HG03432 (cell line): ENCODE results near the gene KIF21A.

Source experiments
- ATAC-seq: cut with Tn5 transposase; IDR thresholded peaks from one replicate; pipeline ENCODE4 v1.9.1; 2021; ENCODE audit warnings: mild to moderate bottlenecking, moderate library complexity; ENCODE audit not compliant: unreplicated experiment

KIF21A gene

DNA sequence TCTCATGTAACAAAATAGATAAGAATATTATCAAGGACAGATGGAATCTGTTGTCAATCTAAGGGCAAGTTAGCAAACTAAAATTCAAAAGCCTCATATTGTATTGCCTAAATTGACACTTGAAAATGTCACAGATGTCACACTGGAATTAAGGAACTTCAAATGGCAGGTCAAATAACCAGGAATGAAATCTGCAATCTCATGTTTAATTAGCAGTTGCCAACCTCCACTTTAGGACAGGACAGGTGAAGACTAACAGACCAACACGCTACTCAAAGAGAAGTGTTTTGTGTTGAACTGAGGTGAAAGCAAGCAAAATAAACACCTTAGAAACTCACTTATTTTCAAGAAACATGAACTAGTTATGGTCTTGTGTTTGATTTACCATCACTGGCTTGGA lies 11.1 kb downstream of the KIF21A start:
- no peak for ATAC-seq

DNA sequence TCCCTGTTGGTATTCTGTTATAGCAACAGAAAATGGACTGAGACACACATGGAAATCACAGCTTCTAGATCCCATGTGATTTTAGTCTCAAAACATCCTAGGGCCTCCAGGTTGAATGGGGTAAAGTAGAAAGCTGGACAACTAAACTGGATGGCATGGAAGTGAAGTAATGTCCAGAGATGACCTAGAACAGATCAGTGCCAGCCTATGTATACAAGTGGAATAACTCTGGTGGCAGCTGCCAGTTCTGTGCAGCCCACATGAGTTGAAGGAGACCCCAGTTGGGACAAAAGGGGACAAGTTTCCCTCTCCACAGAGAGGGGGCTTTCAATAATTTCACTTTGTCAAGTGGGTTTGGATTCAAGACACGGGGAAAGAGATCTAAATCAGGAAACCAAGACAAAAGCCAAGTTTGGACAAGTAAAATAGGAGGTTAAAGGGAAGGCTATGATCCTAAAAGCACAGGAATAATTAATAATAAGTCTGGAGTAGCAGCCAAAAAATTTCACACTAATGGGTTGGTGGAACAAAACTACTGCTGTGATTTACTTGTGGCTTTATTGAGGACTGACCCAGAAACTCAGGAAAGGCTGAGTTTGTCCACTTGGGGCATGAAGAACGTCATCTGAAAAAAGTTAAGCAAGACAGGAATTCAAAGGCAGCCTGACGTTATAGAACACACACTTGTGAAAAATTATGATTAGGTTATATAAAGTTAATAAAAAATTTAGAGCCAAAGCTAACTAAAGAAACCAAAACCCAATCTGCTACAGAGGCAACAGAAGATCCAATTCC lies 11.7 kb downstream of the KIF21A start:
- no peak for ATAC-seq

DNA sequence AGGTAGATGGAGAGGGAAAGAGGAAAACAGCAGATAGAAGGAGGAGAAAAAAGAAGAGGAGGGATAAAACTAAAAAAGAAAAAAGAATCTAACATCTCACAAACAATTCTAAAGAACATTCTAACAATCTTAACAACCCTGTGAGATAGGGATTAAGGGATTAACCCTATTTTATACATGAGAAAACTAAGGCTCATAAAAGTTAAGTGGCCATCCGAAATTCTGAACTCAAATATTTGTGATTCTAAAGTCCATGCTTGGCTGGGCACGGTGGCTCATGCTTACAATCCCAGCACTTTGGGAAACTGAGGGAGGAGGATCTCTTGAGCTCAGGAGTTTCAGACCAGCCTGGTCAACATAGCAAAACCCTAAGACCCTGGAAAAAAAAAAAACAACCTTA lies 13.1 kb downstream of the KIF21A start:
- ATAC-seq, result no peak

DNA sequence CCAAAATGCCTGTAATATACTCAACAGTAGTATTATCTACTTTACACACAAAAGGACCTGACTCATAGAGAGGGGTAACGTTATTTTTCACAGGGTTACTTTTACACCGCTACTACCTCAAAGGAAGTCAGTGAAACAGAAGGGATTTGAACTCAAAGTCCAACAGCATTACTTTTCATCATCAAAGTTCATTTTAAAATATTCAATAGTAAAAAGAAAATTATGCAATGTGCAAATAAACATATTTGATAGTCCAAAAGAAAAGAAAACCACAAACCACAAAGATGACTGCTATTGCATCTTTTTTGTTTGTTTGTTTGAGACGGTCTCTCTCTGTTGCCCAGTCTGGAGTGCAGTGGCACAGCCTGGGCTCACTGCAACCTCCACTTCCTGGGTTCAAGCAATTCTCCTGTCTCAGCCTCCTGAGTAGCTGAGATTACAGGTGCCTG lies 15.5 kb downstream of the KIF21A start:
- ATAC-seq, result no peak

DNA sequence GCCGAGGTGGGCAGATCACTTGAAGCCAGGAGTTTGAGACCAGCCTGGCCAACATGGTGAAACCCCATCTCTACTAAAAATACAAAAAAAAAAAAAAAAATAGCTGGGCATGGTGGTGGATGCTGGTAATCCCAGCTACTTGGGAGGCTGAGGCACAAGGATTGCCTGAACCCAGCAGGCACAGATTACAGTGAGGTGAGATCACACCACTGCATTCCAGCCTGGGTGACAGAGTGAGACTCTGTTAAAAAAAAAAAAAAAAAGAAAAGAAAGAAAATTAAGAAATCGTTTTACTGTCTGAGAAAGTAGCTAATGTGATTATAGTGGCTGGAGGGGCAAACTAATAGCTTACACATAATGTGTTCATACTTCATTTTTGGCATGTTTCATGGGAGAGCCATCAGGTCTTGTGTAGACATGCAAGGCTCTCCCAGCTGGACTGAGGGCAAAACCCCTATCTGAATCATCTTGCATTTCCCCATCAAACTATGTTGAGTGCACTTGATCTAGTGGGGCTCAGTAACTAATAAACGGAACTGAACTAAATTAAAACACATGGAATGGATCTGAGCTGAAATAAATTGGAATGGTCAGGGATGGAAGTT lies 16.2 kb downstream of the KIF21A start:
- no peak for ATAC-seq

- no peak for ATAC-seq
Measured at GRCh38 chr12:39420043-39420442, 22.9 kb downstream of the KIF21A start.

DNA sequence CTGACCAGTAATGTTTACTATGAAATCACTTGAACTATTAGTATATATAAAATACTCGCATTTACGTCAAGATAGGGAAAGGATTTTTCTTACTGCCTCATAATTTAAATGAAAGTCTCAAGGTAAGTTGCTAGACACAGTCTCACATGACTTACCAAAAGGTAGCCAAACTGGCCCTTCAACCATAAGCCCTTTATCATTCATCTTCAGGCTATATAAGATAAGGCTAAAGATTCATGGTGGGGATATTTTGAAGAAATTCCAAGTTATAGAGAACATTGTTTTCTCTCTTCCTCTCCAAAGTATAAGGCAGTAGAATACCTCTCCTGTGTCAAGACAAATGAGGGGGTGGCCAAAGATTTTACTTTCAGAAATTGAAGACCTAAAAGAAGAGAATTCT lies 23.4 kb downstream of the KIF21A start:
- ATAC-seq, result no peak

DNA sequence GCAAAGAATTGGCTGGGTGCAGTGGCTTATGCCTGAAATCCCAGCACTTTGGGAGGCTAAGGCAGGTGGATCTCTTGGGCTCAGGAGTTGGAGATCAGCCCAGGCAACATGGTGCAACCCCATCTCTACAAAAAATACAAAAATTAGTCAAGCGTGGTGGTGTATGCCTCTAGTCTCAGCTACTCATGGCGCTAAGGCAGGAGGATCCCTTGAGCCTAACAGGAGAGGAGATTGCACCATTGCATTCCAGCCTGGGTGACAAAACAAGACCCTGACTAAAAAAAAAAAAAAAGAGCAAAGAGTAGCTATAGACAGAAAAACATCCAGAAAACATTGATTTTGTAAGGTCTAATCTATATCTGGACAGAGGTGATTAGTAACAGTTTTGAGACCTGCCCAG lies 25.0 kb downstream of the KIF21A start:
- ATAC-seq, result no peak

DNA sequence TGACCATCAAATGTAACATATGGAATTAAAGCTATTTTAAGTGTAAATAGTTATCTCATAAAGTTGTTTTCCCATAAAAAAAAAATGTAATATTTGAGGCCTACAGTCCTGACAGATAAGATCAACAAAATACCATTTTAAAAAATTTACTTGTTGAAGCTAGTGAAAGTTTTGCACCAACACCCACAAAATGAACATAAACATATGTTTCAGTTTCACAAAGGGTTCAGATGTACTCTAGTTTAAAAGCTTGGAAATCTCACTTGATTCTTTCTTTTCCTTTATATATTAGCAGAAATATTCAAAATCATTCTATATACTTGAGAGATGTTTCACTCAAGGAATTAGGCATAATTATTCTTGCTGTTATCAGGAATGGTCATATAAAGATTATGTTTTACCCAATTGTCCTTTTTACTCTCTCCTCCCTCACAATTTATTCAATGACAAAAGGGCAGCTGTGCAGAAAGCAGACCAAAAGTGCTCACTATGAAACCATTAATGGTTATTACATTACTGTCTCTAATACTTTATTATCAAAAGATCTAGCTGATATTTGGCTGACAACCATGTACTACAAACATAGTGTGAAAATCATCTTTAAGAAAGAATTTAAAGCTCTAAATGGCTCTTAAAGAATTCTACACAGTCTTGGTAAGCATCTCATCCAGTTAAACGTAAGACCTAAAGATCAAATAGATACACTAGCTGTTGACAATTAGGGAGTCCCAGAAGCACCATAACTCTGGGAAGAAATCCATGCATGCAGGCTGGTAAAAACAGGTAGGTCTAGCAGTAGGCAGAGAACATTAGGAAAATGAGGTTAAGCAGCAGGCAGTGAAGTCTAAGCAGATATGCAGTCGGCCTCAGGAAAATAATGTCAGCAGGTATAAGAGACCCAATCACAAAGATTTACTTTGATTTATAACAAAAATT lies 28.8 kb downstream of the KIF21A start:
- ATAC-seq, result peak; percentile 57

DNA sequence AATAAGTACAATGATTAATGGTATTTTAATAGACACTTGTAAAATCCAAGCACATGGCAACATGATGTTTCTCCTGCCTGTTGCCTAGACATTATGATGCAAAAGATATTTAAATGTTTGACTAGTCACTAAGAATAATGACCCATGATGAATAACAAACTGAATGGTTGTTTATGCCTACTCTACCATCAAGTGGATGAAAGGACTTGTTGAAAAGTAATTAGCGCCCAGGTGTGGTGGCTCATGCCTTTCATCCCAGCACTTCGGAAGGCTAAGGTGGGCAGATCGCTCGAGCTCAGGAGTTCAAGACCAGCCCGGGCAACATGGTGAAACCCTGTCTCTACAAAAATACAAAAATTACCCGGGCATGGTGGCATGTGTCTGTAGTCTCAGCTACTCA lies 30.7 kb downstream of the KIF21A start:
- no peak for ATAC-seq

GRCh38 chr12:39406262-39406661 lies 36.7 kb downstream of the KIF21A start:
- no peak for ATAC-seq

DNA sequence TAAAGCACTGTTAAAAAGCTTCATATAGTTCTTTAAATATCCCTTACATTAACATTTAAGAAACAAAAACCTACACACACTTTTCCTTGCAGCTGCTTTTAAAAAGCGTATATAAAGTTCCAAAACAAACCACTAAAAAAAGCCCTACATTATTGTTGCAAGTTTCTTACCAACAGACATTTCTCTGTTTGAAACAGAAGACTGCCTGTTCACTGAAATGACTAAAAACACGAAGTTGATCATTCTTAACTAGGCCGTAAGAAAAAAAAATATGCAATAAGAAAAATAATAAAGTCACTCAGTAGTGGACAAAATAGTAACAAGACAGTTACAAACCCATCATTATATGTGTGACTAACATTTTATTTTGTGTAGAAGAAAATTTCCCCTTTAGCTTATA lies 37.3 kb downstream of the KIF21A start:
- no peak for ATAC-seq

- ATAC-seq, result no peak
Measured at GRCh38 chr12:39404000-39404399, 38.9 kb downstream of the KIF21A start.

GRCh38 chr12:39403376-39403775 lies 39.5 kb downstream of the KIF21A start:
- ATAC-seq, result no peak

DNA sequence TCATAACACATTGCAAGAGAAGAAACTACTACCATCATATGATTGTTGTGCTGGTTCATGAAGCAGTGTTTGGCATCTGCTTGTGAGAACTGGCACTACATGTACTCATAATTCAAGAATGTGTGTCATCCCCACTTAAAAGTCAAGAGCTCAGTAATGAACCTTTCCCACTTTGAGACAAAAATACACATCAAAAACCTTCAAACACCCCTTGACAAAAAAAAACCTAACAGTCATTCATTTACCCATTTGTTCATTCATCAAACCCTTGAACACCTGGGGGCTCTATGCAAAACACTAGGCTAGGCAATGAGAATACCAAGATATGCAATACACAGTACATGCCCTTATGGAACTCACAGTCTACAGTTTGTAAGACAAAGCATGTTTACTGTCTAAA lies 40.0 kb downstream of the KIF21A start:
- peak; percentile 60 for ATAC-seq

DNA sequence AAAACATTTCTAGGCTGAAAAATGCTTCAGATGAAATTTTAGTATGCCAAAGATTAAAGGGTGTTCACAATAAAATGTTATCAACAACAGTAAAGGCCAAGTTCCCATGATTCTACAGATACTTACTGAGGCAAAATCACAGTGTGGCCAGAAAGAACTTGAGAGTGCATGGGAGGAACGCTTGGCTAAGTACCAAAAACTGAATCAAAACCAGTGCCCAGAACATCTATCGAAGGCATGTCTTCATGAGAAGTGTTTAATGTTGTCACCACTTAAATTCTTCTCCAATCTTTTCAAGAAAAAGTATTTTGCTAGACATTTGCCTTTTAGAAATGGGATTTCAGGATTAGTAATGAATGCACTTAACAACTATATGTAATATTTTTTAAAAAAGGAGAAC lies 41.5 kb downstream of the KIF21A start:
- no peak for ATAC-seq

DNA sequence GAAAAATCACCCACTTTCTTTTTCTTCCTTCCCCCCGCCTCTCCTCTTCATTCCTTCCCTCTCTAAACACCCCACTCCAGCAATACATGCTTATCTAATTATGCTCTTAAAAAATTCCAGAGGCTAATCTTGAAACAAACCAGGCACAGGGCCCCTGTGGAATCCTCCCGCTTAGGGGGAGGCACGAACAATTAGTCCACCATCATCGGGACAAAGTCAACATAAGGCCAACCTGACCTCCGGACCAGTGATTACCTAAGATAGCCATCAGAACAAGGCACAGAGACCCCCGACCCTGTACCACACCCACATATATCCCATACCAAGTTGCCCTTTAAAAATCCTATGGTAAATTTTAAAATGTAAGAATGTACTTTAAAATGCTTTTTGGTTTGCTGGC lies 47.1 kb downstream of the KIF21A start:
- no peak for ATAC-seq

GRCh38 chr12:39393890-39394289 lies 49.0 kb downstream of the KIF21A start:
- ATAC-seq, result no peak

- ATAC-seq, result no peak
Measured at GRCh38 chr12:39393179-39393578, 49.7 kb downstream of the KIF21A start.

GRCh38 chr12:39392154-39392925 lies 50.6 kb downstream of the KIF21A start:
- no peak for ATAC-seq

- no peak for ATAC-seq
Measured at GRCh38 chr12:39390752-39391151, 52.2 kb downstream of the KIF21A start.
